PC-3 (cell line): Measurements from ENCODE around the gene FCRL6. TPM values are rescaled to one million over a fixed set of nuclear protein-coding genes. Genes with fewer than 3 reads are reported as not detected.

Experiments
- ATAC-seq: fragments of 200-7000 bp; cut with Tn5 transposase; 2 replicates; pipeline ENCODE4 v1.9.1; 2020; ENCODE audit warnings: mild to moderate bottlenecking, moderate library complexity
- BruUV-seq: library from RNA; stranded (reverse); fragments of 400-500 nt; replicated peaks from 2 replicates; lab custom pipeline; 2021; lab: Mats Ljungman, UMichigan
- CTCF ChIA-PET: fragments of 300-600 bp; sonication (Branson Sonifier 250); formaldehyde crosslinking; loops from one replicate; lab custom pipeline; 2022; ENCODE audit warnings: antibody characterized with exemption; lab: Charles Lee
- POLR2A ChIA-PET: fragments of 300-600 bp; sonication (Branson Sonifier 250); formaldehyde crosslinking; loops from one replicate; lab custom pipeline; 2022; ENCODE audit warnings: antibody characterized with exemption; ENCODE audit not compliant: unreplicated experiment; lab: Charles Lee
- DNase-seq: peaks from one replicate; pipeline ENCODE4 v3.0.0-alpha.2; 2015
- H2AFZ ChIP-seq: fragments of 300-600 bp; sonication (generic); 2 replicates; pipeline ENCODE4 v1.6.0; 2016; ENCODE audit warnings: antibody characterized with exemption, low read length
- H3F3A ChIP-seq: fragments of 300-600 bp; sonication (generic); one replicate; pipeline ENCODE4 v1.6.0; 2017; ENCODE audit warnings: antibody characterized with exemption, low read length, control low read depth, mild to moderate bottlenecking; ENCODE audit not compliant: unreplicated experiment
- H3K27ac ChIP-seq: fragments of 300-600 bp; sonication (generic); 2 replicates; pipeline ENCODE4 v1.5.1; 2016; ENCODE audit warnings: mild to moderate bottlenecking, low read length
- H3K27me3 ChIP-seq: fragments of 300-600 bp; sonication (generic); 2 replicates; pipeline ENCODE4 v1.6.1; 2016; ENCODE audit warnings: low read length, mixed read lengths
- H3K36me3 ChIP-seq: fragments of 300-600 bp; sonication (generic); 2 replicates; pipeline ENCODE4 v1.6.1; 2016; ENCODE audit warnings: low read depth, mixed run types, low read length, mixed read lengths
- H3K4me1 ChIP-seq: fragments of 300-600 bp; sonication (generic); 2 replicates; pipeline ENCODE4 v1.5.1; 2016; ENCODE audit warnings: low read length; ENCODE audit not compliant: insufficient read depth
- H3K4me2 ChIP-seq: fragments of 300-600 bp; sonication (generic); 2 replicates; pipeline ENCODE4 v1.6.0; 2016; ENCODE audit warnings: low read length
- H3K4me3 ChIP-seq: fragments of 300-600 bp; sonication (generic); 2 replicates; pipeline ENCODE4 v1.5.1; 2016; ENCODE audit warnings: mild to moderate bottlenecking, low read length, mixed read lengths
- H3K79me2 ChIP-seq: fragments of 300-600 bp; sonication (generic); 2 replicates; pipeline ENCODE4 v1.6.1; 2017; ENCODE audit warnings: low read length, mixed read lengths
- H3K9ac ChIP-seq: fragments of 300-600 bp; sonication (generic); 2 replicates; pipeline ENCODE4 v1.6.0; 2016; ENCODE audit warnings: mild to moderate bottlenecking, low read length
- H3K9me2 ChIP-seq: fragments of 300-600 bp; sonication (generic); replicated peaks from 2 replicates; pipeline ENCODE4 v1.6.1; 2016; ENCODE audit warnings: mixed run types, low read length, mixed read lengths
- H3K9me3 ChIP-seq: fragments of 300-600 bp; sonication (generic); 2 replicates; pipeline ENCODE4 v1.6.1; 2016; ENCODE audit warnings: low read length, mixed read lengths
- H4K20me1 ChIP-seq: fragments of 300-600 bp; sonication (generic); 2 replicates; pipeline ENCODE4 v1.6.1; 2016; ENCODE audit warnings: low read length, mixed read lengths
- EZH2 ChIP-seq: fragments of 300-600 bp; sonication (generic); IDR thresholded peaks from one replicate; pipeline ENCODE4 v1.6.1; 2017; ENCODE audit warnings: antibody characterized with exemption, mild to moderate bottlenecking, low read length; ENCODE audit not compliant: unreplicated experiment
- EZH2phosphoT487 ChIP-seq: fragments of 300-600 bp; sonication (generic); IDR thresholded peaks from 2 replicates; pipeline ENCODE4 v1.6.1; 2018; ENCODE audit warnings: mild to moderate bottlenecking, antibody characterized with exemption, low read length, borderline replicate concordance
- intact Hi-C: fragments of 100-400 bp; cut with micrococcal nuclease; formaldehyde crosslinking; loops from 2 replicates; pipeline ENCODE4 v1.9.0; 2023
- total RNA-seq: library from RNA; depleted of rRNA; stranded (reverse); fragments of >200 nt; gene quantifications from 2 replicates; pipeline ENCODE4 v1.2.3, GENCODE V29; 2014
- TF ChIP-seq, protein P1 (sequence below): fragments of 300-600 bp; sonication (generic); conservative IDR thresholded peaks from 2 replicates; pipeline ENCODE4 v1.5.1; 2017; ENCODE audit warnings: antibody characterized with exemption, low read depth, mild to moderate bottlenecking, low read length

The FCRL6 gene
- total RNA-seq, 1 experiment from 2014 or later, result not detected

DNA sequence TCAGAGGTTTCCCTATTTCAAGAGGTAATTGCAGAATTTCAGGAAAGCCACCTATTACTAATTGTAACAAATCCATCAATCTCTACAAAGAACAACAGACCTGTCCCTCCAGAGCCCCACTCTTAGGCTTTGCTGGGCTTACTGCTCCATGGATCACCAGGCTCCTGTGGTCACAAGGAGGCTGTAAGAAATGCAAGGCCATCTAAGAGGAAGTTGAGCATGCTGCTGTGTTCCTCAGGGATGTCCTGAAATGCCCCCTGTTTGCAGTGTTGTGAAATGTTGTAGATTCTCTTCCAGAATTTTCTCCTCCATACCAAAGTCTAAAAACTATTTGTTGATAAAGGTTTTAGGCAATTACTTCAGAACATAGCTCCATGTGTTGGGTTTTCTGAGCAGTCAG is 45.8 kb upstream of the FCRL6 start:
- no peaks in the 10 kb centered on the region for H3K9me3 ChIP-seq
- ATAC-seq (no peak), DNase-seq (no peak)
- H3K4me1 ChIP-seq, result no peaks in the 10 kb centered on the region
- ChIA-PET CTCF (no interaction called here), POLR2A (no interaction called here)
- H4K20me1 ChIP-seq, result no peaks in the 10 kb centered on the region
- no peak overlapping the region for H3K27ac ChIP-seq
- BruUV-seq, result no TSS peak
- TF ChIP-seq EZH2, result no peak
- TF ChIP-seq, protein P1, sequence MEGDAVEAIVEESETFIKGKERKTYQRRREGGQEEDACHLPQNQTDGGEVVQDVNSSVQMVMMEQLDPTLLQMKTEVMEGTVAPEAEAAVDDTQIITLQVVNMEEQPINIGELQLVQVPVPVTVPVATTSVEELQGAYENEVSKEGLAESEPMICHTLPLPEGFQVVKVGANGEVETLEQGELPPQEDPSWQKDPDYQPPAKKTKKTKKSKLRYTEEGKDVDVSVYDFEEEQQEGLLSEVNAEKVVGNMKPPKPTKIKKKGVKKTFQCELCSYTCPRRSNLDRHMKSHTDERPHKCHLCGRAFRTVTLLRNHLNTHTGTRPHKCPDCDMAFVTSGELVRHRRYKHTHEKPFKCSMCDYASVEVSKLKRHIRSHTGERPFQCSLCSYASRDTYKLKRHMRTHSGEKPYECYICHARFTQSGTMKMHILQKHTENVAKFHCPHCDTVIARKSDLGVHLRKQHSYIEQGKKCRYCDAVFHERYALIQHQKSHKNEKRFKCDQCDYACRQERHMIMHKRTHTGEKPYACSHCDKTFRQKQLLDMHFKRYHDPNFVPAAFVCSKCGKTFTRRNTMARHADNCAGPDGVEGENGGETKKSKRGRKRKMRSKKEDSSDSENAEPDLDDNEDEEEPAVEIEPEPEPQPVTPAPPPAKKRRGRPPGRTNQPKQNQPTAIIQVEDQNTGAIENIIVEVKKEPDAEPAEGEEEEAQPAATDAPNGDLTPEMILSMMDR, result no peak
- TF ChIP-seq EZH2phosphoT487, result no peak
- H3K27me3 ChIP-seq, result peaks cover 71% of the 10 kb centered on the region
- H3F3A ChIP-seq, result no peaks in the 10 kb centered on the region
- no peak overlapping the region for H3K9ac ChIP-seq
- intact Hi-C loops, result no loop called here
- H3K4me2 ChIP-seq, result no peak overlapping the region
- H3K36me3 ChIP-seq, result no peaks in the 10 kb centered on the region
- H2AFZ ChIP-seq, result no peak overlapping the region
- no peak overlapping the region for H3K4me3 ChIP-seq
- no peaks in the 10 kb centered on the region for H3K9me2 ChIP-seq
- no peaks in the 10 kb centered on the region for H3K79me2 ChIP-seq

DNA sequence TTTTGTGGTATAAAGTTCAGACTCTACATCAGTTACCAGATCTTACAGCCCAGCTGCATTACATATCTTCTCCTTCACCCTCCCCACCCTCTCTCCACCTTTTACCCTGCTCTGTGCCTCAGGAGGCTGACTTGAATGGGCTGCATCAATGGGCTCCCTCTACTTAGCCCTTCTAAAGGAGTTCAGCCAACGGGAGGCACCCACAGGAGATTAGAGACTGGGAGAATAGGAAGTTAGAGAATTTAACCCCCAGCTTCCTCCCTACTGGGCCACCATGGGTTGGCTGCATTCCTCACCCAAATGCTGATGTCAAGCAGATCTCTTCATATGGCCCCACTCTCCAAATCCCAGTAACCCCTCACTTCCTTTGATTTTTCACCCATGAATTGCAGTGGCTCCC is 38.5 kb upstream of the FCRL6 start:
- ChIA-PET CTCF (no interaction called here), POLR2A (no interaction called here)
- no TSS peak for BruUV-seq
- ATAC-seq (no peak), DNase-seq (no peak)
- intact Hi-C loops, result no loop called here
- Histone ChIP-seq H3K4me1 (no peaks in the 10 kb centered on the region), H3K9ac (no peak overlapping the region), H3K36me3 (no peaks in the 10 kb centered on the region), H3K9me3 (no peaks in the 10 kb centered on the region), H3K4me2 (no peak overlapping the region), H3K9me2 (no peaks in the 10 kb centered on the region), H3K27ac (no peak overlapping the region), H3K27me3 (peaks cover 43% of the 10 kb centered on the region), H3F3A (no peaks in the 10 kb centered on the region), H2AFZ (no peak overlapping the region), H3K4me3 (no peak overlapping the region), H4K20me1 (0 out of 2 replicates have a peak, but pooled peaks cover 3% of the 10 kb centered on the region), H3K79me2 (no peaks in the 10 kb centered on the region)
- TF ChIP-seq EZH2 (no peak), EZH2phosphoT487 (no peak)
- TF ChIP-seq, protein P1, result no peak

DNA sequence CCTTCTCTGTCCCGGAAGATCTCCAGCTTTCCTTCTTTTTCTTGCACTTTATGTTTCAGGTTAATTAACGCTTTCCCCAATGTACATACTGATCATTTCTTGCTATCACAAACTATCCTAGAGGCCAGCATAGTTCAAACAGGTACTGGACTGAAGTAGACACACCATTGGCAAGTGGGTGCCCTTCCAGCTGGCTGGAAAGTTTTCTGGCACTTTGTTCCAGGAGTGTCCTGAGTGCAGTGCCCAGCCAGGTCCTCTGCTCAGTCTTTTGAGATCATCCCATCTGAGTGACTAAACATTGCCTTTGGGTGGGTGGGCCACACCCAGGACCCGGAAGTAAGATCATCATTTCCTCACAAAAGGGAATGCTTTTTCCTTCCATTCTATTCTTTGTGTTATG is 36.4 kb upstream of the FCRL6 start:
- H3K4me1 ChIP-seq, result no peaks in the 10 kb centered on the region
- no peaks in the 10 kb centered on the region for H3K36me3 ChIP-seq
- H3K9ac ChIP-seq, result no peak overlapping the region
- peaks cover 44% of the 10 kb centered on the region for H3K27me3 ChIP-seq
- no peaks in the 10 kb centered on the region for H3F3A ChIP-seq
- ATAC-seq (no peak), DNase-seq (no peak)
- H3K4me2 ChIP-seq, result no peak overlapping the region
- H3K9me3 ChIP-seq, result no peaks in the 10 kb centered on the region
- ChIA-PET CTCF (no interaction called here), POLR2A (no interaction called here)
- H2AFZ ChIP-seq, result no peak overlapping the region
- no peaks in the 10 kb centered on the region for H3K79me2 ChIP-seq
- BruUV-seq, result no TSS peak
- intact Hi-C loops, result no loop called here
- H3K27ac ChIP-seq, result no peak overlapping the region
- no peak overlapping the region for H3K4me3 ChIP-seq
- TF ChIP-seq EZH2phosphoT487 (no peak), EZH2 (no peak)
- TF ChIP-seq, protein P1, result no peak
- H4K20me1 ChIP-seq, result 0 out of 2 replicates have a peak, but pooled peaks cover 3% of the 10 kb centered on the region
- no peaks in the 10 kb centered on the region for H3K9me2 ChIP-seq
